ENCODE measurements around the gene VLDLR.

- TF ChIP-seq CTCF (conservative IDR thresholded peaks at IDR 0.05) (peak; percentile 18), ZFX (IDR thresholded peaks at IDR 0.05) (no peak)
Measured at GRCh38 chr9:2622461-2623287, 1.1 kb downstream of the VLDLR start.
